Uterus (tissue), 2 donors: ENCODE results near the gene EVA1C.

Source experiments
- CTCF ChIP-seq, 4 experiments: fragments of 200-600 bp in 2 of 4; fragments of 450-650 bp in 2 of 4; sonication (generic) in 2 of 4; IDR thresholded peaks; one replicate each; pipeline ENCODE4 v1.5.1; 2016 to 2019; ENCODE audit warnings: antibody characterized with exemption in 4 of 4, mild to moderate bottlenecking in 2 of 4, moderate library complexity in 1 of 4
- POLR2A ChIP-seq, 2 donors: fragments of 450-650 bp; IDR thresholded peaks; one replicate each; pipeline ENCODE4 v1.6.1; 2016; ENCODE audit warnings: antibody characterized with exemption in 2 of 2, mild to moderate bottlenecking in 1 of 2, moderate library complexity in 1 of 2

- no peak for TF ChIP-seq CTCF (IDR thresholded peaks at IDR 0.05)
- no peak for TF ChIP-seq POLR2A (IDR thresholded peaks at IDR 0.05)
Measured at GRCh38 chr21:32425628-32426027, 13.1 kb downstream of the EVA1C start.
